GM19351 (cell line): ENCODE results near the gene SRCAP.
"Not testable (repeated sequence)": the region's sequence is repeated elsewhere in the genome, so short reads cannot be mapped to it uniquely, and the experiment has no call there.

ENCODE experiments used
- ATAC-seq: cut with Tn5 transposase; IDR thresholded peaks from one replicate; pipeline ENCODE4 v1.9.1; 2021; ENCODE audit warnings: mild to moderate bottlenecking, moderate library complexity; ENCODE audit not compliant: unreplicated experiment

Gene SRCAP

GRCh38 chr16:30697264-30698138, 1.5 kb upstream of the SRCAP start:
- peak; percentile 87 for ATAC-seq

DNA sequence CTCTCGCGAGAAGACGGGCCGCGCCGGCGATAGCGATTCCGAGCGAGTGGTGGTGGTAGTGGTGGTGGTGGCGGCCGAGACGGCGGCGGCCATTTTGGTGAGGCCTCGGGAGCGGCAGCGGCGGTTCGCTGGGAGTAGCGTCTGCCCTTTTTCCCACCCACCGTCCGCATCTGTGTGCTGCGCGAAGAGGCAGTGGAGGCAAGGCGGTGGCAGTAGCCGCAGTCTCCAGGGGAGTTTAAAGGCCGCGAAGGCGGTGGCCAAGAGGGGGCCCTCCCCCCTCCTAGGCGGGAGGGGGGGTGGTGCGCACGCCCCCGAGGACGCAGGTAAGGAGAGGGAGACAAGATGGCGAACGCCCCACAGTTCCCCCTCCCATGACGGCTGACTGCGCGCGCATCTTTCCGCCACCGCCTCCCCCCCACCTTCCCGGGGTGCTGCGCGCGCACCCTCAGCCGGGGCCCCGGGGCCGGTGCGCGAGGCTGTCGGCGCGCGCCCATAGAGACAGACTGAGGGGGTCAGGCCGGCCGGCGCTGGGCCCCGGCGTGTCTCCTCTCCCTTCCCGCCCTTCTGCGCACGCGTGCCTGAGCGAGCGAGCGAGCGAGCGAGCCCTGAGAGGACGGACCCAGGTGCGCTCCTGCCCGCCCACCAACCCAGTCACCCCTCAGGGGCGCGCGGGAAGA, 694 bp upstream of the SRCAP start:
- peak; percentile 58 for ATAC-seq

GRCh38 chr16:30699615-30700099, 686 bp downstream of the SRCAP start:
- ATAC-seq: no peak

- no peak for ATAC-seq
Measured at GRCh38 chr16:30700491-30700890, 1.5 kb downstream of the SRCAP start.

DNA sequence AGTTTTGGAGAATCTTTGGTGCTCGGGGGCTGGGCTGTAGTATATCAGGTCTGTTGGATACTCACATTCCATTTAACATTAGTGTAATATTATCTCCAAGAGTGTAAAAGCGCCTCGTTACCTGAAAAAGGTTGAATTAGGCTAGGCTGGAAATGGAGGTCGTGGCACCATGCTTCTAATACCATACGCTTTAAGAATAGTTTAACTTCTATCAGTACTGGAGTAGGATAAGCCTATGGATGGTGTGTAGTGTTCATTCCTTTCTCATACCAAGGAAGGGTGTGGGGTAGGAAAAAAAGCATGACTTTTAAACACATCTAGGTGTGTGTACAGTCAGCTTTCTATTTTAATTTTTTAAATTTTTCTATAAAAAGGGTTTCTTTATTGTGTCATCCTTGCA, 2.0 kb downstream of the SRCAP start:
- ATAC-seq: no peak

- ATAC-seq: not testable (repeated sequence)
Measured at GRCh38 chr16:30703071-30703470, 4.1 kb downstream of the SRCAP start.

- no peak for ATAC-seq
Measured at GRCh38 chr16:30703971-30704370, 5.0 kb downstream of the SRCAP start.

DNA sequence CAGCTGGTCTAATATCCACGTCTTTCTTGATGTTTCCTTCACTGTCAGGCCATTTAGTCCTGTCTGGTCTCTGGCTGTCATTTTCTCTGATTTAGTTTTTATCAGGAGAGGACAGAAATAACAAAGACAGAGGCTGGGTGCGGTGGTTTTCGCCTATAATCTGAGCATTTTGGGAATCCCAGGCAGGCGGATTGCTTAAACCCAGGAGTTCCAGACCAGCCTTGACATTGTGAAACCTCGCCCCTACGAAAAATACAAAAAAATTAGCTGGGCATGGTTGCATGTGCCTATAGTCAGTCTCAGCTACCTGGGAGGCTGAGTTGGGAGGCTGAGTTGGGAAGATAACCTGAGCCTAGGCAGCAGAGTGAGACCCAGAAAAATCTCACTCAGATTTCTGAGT, 7.1 kb downstream of the SRCAP start:
- no peak for ATAC-seq

DNA sequence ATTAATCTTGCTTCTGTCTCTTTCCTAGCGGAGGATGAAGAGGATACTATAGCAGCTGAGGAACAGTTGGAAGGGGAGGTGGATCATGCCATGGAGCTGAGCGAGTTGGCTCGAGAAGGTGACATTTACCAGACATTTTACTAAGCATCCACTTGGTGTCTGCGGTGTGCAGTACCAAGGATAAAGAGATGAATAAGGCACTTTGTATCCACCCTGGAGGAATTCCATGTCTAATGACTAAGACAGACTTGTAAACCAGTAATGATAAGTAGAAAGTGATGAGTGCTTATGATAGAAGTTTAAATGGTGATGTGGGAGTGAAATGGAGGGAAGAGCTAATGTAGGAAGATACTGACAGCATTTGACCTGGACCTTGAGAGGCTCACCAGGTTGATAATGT, 12.0 kb downstream of the SRCAP start:
- ATAC-seq: no peak

DNA sequence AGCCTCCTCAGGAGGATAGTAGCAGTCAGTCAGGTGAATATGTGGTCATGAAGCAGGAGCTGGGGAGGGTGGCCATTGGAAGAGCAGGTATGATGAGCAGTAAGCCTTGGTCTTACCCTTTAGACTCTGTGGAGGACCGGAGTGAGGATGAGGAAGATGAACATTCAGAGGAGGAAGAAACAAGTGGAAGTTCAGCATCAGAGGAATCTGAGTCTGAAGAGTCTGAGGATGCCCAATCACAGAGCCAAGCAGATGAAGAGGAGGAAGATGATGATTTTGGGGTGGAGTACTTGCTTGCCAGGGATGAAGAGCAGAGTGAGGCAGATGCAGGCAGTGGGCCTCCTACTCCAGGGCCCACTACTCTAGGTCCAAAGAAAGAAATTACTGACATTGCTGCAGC, 12.7 kb downstream of the SRCAP start:
- ATAC-seq: no peak

DNA sequence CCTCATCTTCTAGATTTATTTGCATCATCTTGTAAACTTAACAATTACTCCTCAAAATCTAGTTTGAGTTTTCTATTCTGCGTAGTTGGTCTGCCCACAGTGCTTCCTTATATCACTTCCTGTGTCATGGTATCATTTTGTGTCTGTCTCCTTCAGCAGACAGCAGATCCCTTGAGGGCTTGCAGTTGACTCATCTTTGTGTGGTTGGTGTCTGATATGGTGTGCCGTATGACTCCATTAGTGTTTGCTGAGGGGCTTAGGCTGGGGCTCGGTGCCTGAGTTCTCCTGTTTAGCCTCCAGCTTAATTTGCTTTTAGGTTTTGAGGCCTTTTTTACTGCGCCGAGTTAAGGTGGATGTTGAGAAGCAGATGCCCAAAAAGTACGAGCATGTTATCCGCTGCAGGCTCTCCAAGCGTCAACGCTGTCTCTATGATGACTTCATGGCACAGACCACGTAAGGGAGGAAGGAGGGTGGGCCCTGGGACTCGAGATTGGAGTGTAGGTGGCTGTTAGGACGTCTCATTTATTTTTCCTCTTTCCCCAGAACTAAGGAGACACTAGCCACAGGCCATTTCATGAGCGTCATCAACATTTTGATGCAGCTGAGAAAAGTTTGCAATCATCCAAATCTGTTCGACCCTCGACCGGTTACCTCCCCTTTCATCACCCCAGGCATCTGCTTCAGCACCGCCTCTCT, 16.9 kb downstream of the SRCAP start:
- ATAC-seq: no peak

GRCh38 chr16:30720086-30720485, 21.1 kb downstream of the SRCAP start:
- no peak for ATAC-seq

DNA sequence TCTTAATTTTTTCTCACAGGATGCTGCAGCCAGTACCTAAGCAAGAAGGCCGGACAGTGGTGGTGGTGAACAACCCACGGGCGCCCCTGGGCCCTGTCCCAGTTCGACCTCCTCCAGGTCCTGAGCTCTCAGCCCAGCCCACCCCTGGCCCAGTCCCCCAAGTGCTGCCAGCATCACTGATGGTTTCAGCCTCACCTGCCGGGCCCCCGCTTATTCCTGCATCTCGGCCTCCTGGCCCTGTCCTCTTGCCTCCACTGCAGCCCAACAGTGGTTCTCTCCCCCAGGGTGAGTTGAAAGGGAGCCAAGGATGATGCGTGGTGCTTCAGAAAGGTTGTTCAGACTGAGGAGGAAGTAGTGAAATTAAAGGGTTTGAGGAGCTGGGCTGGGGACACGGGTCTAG, 21.7 kb downstream of the SRCAP start:
- ATAC-seq: no peak

GRCh38 chr16:30721167-30721566, 22.2 kb downstream of the SRCAP start:
- no peak for ATAC-seq

DNA sequence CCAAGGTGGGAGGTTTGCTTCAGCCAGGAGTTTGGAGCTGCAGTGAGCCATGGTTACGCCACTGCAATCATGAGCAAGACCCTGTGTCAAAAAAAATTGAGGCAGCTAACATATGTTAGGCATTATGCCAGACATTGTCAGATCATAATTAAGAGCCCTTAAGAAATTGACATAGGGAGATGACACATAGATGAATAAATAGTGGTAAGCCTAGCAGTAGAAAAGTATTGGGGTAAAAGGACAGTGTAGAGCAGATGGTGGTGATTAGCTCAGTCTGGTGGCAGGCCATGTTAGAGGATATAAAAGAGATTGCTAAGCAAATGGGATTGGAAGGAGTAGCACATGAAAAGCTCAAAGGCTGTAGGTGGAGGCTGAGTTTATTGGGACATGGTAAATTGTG, 22.6 kb downstream of the SRCAP start:
- ATAC-seq: no peak

- no peak for ATAC-seq
Measured at GRCh38 chr16:30722443-30722842, 23.5 kb downstream of the SRCAP start.

DNA sequence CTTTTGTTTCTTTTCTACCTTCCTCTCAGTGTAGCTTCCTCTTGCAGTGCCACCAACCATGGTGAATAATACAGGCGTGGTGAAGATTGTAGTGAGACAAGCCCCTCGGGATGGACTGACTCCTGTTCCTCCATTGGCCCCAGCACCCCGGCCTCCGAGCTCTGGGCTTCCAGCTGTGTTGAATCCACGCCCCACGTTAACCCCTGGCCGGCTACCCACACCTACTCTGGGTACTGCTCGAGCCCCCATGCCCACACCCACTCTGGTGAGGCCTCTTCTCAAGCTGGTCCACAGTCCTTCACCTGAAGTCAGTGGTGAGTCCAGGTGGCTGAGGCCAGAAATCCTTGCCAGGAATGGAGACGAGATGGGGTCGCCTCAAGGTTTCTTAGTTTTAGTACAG, 23.9 kb downstream of the SRCAP start:
- no peak for ATAC-seq

DNA sequence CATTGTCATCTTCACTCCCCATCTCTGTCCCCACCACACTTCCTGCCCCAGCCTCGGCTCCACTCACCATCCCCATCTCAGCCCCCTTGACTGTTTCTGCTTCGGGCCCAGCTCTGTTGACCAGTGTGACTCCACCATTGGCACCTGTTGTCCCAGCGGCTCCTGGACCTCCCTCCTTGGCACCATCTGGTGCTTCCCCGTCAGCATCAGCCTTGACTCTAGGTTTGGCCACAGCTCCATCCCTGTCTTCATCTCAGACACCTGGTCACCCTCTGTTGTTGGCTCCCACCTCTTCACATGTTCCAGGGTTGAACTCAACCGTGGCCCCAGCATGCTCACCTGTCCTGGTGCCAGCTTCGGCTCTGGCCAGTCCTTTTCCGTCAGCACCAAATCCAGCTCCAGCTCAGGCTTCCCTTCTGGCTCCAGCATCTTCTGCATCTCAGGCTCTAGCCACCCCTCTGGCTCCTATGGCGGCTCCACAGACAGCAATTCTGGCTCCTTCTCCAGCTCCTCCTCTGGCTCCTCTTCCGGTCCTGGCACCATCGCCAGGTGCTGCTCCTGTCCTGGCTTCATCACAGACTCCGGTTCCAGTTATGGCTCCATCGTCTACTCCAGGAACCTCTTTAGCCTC, 24.9 kb downstream of the SRCAP start:
- no peak for ATAC-seq

- ATAC-seq: no peak
Measured at GRCh38 chr16:30724641-30725417, 25.9 kb downstream of the SRCAP start.

DNA sequence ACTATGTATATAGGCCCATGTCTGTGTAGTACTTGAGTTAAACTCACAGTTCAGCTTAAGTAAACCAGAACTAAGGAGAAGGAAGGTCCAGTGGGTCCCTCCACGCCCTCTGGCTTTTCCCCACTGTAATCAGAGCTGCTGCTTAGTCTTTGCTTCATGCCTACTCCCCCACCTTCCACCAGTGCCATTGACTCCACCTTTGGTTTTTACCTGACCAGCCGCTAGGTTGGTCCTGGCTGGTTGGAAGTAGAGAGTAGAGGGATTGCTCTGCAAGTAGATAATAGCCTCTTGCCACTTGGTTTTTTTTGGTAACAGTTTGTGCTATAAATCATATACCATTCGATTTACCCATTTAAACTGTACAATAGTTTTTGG, 26.4 kb downstream of the SRCAP start:
- ATAC-seq: no peak
